Raji (cell line): ENCODE data around the gene NTMT2.

Experiments used
- POLR2A ChIP-seq: IDR thresholded peaks from 2 replicates; pipeline ENCODE4 v1.6.1; 2011; ENCODE audit warnings: low read depth, low read length, control low read depth; ENCODE audit not compliant: insufficient read depth

The NTMT2 gene

DNA sequence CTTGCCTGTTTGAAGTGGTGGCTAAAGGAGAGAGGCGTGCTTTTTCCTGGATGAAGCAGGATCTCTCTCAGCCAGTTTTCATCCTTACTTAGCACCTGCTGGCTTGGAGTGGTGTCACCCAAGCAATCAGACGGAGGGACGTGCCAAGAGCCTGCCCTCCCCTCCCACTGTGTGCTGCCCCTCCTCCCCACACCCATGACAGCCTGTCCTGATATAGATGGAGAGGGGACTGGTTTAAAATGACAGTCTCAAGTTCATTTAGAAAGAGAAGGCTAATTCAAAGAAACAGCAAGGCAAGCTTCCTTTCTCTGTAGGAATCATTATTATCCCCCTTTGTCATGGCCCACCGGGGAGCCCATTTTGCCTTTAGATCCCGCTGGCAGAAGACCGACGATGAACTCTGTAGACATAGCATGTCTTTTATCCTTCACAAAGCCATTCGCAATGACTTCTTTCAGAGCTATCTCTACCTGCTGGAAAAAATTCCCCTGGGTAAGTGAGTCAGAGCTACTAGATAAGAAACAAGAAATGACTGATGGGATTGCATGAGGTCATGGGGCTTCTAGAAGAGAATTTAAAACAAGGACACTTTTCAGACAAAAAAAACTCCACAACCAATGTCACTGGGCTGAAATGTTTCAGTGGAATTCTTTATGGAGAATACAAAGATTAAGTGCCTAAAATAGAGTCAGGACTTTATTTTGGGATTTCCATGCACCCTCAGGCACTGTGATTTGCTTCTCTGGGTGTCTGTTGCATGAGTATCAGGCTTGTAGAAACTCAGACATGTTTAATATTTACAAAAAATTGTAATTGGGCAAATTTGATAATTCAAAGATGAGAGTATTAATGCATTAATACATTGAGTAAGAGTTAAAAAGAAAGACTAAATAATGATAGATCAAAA, at the start of gene NTMT2:
TSS of gene NTMT2 (plus strand) at position 190 of the 907 bp plus-strand sequence. CDS start at position 339, 149 bp downstream.
- TF ChIP-seq POLR2A, result no peak

DNA sequence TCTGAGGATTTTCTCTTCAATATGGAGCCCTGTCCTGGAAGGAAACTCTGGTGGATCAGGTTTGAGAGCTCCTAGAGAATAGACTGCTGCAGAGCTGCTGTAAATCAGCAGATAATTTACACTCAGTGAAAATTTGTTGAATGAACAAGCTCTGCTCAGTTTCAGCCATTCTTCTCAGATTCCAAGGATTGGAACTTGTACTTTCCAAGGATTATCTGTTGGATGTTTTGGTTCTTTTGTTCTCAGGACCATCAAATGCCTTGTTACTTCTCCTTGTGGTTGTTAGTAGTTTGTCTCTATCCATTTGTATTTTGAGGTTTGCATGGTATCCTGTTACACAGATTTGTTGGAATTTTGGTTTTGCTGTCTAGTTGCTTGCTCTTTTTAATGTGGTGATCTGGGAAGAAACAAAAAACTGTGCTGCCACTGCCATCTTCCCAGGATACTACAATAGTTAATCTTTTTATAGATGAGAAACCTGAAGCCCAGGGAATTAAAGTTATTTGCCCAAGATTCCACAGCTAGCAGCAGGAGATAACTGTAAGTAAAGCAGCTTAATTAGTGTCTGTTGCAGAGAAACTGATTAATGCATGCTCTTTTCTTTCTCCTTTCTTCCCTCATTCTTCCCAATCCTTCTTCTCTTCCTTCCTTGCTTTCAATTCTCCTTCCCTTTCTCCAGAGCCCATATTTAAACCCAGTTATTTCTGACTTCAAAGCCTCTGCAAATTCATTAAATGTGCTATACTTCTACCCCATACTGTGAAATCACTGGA, 49.6 kb upstream of the NTMT2 start:
- TF ChIP-seq POLR2A, result no peak

GRCh38 chr1:170096806-170097340, 48.9 kb upstream of the NTMT2 start:
- TF ChIP-seq POLR2A, result no peak

DNA sequence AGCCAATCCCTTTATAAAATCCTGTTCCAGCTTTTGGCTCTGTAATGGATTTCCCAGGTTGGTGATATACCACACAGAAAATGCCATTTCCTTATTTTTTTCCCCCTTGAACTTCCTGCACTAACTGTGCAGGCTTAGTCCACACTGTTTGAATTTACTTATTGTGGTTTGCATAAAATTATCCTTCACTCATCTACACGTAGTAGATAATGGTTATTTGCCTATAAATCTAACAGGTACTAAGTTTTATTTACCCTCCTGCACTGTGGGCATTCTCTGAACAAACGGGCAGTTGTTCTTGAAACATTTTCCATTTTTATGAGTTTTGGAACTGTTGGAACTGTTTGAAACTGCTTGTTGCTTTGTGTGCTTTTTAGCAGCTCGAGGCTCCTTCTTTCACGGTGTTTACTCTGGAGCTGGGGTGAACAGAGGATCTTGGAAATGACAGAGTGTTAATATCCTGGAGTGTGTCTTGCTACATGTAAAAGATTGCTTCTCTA, 48.3 kb upstream of the NTMT2 start:
- no peak for TF ChIP-seq POLR2A

- no peak for TF ChIP-seq POLR2A
These were observed 30.9 kb upstream of the NTMT2 start for GRCh38 chr1:170114906-170115305.

DNA sequence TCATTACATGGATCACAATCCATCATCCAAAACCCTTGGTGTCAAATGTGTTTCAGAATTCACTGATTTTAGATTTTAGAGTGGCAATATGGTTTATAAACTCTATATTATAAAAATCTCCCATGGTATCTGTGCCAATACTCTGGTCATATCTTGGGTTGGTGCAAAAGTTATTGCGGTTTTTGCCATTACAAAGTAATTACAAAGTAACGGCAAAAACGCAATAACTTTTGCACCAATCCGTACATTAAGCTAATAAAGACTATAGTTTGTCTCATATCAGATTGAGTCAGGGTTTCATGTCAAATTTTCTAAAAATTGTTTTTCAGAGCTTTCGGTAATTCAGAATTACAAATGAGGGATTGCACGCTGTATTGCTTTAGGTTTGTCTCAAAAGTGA, 23.4 kb upstream of the NTMT2 start:
- no peak for TF ChIP-seq POLR2A

DNA sequence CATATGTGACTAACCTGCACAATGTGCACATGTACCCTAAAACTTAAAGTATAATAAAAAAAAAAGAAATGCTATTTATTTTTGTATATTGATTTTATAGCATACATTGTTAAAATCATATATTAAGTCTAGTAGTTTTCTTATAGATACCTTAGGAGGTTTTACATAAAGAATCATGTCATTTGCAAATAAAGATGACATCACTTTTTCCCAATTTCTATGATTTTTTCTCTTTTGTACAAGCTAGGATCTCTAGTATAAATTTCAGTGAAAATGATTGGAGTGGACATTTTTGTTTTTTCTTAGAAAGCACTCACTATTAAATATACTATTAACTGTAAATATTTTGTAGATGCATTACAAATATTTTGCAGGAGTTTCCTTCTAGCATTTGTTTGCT, 20.5 kb upstream of the NTMT2 start:
- no peak for TF ChIP-seq POLR2A

GRCh38 chr1:170126696-170127095, 19.1 kb upstream of the NTMT2 start:
- TF ChIP-seq POLR2A, result no peak

DNA sequence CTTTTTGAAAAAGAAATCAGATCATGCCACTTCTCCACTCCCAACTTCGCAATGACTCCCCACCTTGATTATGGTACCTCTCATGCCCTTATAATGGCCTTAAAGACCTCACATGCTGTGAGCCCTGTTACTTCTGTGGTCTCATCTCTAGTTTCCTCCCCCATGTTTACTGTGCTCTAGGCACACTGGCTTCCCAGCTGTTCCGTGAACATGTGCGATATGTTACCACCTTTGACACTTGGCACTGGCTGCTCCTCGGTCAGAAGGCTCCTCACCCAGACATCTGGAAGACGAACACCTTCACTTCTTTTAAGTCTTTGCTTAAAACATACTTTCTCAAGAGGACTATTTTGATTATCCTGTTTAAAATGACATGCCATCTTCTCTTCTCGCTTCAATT, 14.3 kb upstream of the NTMT2 start:
- no peak for TF ChIP-seq POLR2A

GRCh38 chr1:170131984-170132383, 13.8 kb upstream of the NTMT2 start:
- no peak for TF ChIP-seq POLR2A

DNA sequence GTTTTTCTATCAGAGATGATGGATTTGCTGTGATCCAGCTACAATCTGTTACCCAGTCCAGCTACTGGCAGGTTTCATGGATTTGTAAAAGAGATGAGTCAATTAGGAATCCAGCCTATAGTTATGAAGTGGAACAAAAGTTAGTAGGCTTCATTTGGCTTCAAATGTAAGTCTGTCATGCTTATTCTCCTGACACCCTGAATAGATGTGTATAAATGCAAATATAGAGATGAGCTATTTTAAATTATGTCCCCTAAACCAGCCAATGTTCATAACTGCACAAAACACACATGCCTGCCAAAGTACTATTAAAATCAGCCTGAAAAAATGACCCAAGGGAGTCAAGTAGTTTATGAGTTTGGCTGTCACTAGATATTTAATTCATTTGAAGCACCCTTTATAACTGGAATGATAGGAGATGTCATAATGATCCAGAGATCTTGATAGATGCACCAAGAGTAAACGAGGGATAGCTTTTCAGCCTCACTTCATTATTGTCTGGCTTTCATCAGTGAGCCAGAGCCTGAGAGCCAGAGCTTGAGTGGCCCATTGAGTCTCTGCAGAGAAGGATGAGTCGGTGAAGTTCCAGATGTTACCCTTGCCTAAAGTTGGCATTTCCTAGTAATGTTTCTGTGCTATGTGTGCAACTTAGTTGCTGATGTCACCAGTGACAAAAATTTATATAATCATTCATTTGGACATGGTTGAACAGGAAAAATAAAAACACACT, 11.8 kb upstream of the NTMT2 start:
- TF ChIP-seq POLR2A, result no peak

DNA sequence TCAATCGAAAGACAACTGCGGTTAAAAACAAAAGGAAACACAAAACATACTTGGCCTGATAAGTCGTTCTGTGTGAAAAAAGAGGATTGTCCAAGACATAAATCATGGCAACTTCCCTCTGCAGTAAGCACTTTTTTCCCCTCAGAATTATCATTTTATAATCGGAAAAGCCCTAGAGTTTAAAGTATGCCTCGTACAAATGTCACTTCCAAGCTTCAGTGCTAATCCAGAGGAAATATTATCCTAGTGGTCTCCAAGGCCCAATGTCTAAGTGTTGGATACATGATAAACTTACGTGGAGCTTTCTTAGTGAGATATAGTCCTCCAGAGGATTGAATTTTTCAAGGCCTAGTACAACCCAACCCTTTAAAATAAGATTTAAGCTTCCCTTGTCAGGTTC, 11.2 kb upstream of the NTMT2 start:
- no peak for TF ChIP-seq POLR2A

GRCh38 chr1:170140371-170140770, 5.4 kb upstream of the NTMT2 start:
- TF ChIP-seq POLR2A, result no peak

- no peak for TF ChIP-seq POLR2A
These were observed 698 bp upstream of the NTMT2 start for GRCh38 chr1:170145061-170145460.

GRCh38 chr1:170146720-170147263, 1.0 kb downstream of the NTMT2 start:
- no peak for TF ChIP-seq POLR2A
